ENCODE results near the gene CILP2.

CILP2 gene

DNA sequence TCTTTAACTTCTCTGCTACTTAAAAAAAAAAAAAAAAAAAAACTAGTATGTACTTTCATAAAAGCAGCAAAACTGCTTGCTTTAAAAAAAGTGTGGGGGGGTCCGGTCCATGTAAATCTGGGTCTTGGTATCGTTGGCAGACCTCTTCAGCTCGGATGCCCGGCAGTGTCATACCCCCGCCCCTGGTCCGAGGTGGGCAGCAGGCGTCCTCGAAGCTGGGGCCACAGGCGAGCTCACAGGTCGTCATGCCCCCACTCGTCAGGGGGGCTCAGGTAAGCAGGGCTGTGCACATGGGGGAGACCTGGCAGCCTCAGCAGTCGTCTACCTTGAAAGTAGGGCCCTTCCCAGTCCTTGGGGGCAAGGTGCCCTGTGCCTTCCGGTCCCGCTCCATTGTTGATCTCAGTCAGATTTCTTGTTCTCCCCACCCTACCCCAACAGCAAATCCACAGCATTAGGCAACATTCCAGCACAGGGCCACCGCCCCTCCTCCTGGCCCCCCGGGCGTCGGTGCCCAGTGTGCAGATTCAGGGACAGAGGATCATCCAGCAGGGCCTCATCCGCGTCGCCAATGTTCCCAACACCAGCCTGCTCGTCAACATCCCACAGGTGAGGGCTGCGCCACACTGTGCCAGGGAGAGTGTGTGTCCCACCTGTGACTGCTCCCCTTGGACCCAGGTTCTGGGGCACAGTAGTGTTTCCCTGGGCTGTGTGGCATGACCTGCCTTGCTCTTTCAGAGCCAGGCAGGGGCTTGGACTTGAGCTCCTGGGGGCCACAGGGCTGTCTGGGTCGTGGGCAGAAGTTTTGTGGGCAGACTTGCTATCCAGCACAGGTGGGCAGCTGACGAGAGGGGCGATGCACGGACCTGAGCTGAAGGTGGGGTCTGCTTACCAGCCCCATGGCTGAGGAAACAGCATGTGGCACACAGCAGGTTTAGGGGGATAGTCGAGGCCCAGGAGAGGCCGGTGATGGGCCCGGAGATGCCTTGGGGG, 42.2 kb upstream of the CILP2 start:
- H3K4me3 ChIP-seq (ENCODE audit: low read depth, low read length) = no peak overlapping the region
- no peaks in the 10 kb centered on the region for H3K36me3 ChIP-seq (ENCODE audit: insufficient read depth, low read length)
- H3K27me3 ChIP-seq (ENCODE audit: insufficient read depth, low read length) = no peaks in the 10 kb centered on the region
- no peak overlapping the region for H2AFZ ChIP-seq (ENCODE audit: low read length, unreplicated experiment)
- no peaks in the 10 kb centered on the region for H3K4me1 ChIP-seq (ENCODE audit: control insufficient read depth, insufficient read depth, low read length, unreplicated experiment)
- peaks cover 5% of the 10 kb centered on the region for H3K79me2 ChIP-seq (ENCODE audit: control insufficient read depth, insufficient read depth, low read length, unreplicated experiment)
- H3K27ac ChIP-seq (ENCODE audit: low read depth, low read length) = no peak overlapping the region

DNA sequence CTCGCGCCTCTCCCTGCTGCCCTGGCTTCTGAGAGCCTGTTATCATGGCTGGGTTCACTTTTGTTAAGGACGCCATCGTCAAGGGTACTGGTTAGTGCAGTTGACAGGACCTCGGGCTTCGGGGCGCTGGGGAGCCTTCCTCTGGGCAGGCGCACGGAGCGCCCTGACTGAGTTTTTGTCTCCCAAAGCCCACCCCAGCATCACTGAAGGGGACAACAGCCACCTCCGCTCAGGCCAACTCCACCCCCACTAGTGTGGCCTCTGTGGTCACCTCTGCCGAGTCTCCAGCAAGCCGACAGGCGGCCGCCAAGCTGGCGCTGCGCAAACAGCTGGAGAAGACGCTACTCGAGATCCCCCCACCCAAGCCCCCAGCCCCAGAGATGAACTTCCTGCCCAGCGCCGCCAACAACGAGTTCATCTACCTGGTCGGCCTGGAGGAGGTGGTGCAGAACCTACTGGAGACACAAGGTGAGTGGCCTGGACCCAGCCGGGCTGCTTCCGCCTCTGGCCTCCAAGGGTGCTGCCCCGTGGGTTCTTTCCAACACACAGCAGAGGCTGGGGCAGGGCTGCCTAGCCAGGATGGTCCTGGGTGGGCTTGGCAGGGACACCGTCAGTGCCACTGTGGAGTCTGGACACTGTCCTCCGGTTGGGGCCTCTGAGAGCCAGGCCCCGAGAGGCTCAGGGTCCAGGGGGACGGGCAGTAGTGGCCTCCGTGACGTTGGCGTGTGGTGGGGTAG, 39.6 kb upstream of the CILP2 start:
- no peaks in the 10 kb centered on the region for H3K4me1 ChIP-seq (ENCODE audit: control insufficient read depth, insufficient read depth, low read length, unreplicated experiment)
- H3K27ac ChIP-seq (ENCODE audit: low read depth, low read length) = no peak overlapping the region
- H2AFZ ChIP-seq (ENCODE audit: low read length, unreplicated experiment) = no peak overlapping the region
- no peaks in the 10 kb centered on the region for H3K27me3 ChIP-seq (ENCODE audit: insufficient read depth, low read length)
- no peaks in the 10 kb centered on the region for H3K36me3 ChIP-seq (ENCODE audit: insufficient read depth, low read length)
- no peak overlapping the region for H3K4me3 ChIP-seq (ENCODE audit: low read depth, low read length)
- no peaks in the 10 kb centered on the region for H3K79me2 ChIP-seq (ENCODE audit: control insufficient read depth, insufficient read depth, low read length, unreplicated experiment)

DNA sequence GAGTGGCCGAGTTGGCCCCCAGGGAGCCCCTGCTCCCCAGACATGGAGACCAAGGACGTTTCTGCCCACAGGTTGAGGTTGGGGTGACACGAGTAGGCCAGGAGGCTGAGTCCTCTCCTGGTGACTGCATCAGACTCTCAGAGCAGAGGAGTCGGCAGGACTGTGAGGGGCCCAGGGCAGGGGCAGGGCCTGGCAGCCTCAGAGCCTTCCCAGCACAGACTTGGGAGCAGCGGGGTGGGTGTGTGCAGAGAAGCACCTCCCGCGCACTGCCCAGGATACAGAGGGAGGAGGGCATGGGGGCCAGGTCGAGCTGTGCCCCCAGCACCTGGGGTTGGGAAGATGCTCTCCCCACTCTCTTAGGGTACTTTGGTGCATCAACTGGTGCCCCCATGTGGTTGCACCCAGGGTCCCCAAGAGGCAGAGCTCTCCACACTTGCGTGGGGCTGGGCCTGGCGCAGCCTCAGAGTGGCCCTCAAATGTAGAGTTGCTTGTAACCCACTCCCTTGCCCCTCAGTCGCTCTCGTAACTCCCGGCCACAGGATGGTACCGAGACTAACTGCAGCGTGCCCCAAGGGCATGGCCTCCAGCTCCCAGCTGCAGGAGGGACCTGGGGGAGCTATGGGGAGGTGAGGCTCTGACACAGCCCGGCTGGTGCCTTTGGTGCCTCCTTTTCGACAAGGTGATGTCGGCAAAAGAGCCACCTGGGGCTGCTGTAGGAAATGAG, 38.6 kb upstream of the CILP2 start:
- no peaks in the 10 kb centered on the region for H3K36me3 ChIP-seq (ENCODE audit: insufficient read depth, low read length)
- no peaks in the 10 kb centered on the region for H3K27me3 ChIP-seq (ENCODE audit: insufficient read depth, low read length)
- H3K27ac ChIP-seq (ENCODE audit: low read depth, low read length) = no peak overlapping the region
- no peaks in the 10 kb centered on the region for H3K4me1 ChIP-seq (ENCODE audit: control insufficient read depth, insufficient read depth, low read length, unreplicated experiment)
- no peaks in the 10 kb centered on the region for H3K79me2 ChIP-seq (ENCODE audit: control insufficient read depth, insufficient read depth, low read length, unreplicated experiment)
- H2AFZ ChIP-seq (ENCODE audit: low read length, unreplicated experiment) = no peak overlapping the region
- no peak overlapping the region for H3K4me3 ChIP-seq (ENCODE audit: low read depth, low read length)

DNA sequence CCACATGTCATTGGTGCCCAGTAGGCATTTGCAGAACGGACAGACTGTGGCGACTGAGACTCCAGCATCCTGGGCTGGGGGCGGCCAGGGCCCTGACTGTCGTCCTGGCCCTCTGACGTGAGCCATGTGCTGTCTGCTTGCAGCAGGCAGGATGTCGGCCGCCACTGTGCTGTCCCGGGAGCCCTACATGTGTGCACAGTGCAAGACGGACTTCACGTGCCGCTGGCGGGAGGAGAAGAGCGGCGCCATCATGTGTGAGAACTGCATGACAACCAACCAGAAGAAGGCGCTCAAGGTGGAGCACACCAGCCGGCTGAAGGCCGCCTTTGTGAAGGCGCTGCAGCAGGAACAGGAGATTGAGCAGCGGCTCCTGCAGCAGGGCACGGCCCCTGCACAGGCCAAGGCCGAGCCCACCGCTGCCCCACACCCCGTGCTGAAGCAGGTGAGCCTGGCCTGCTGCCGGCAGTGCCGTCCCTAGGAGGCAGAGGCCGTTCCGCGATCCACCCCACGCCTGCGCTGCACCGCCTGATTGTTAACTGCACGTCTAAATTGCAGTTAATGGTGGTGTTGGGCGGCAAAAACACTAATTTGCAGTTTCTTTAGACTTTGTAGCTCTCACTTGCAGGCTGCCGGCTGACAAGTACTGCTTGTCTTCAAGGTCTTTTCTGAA, 37.0 kb upstream of the CILP2 start:
- no peak overlapping the region for H3K27ac ChIP-seq (ENCODE audit: low read depth, low read length)
- H3K4me3 ChIP-seq (ENCODE audit: low read depth, low read length) = no peak overlapping the region
- H3K36me3 ChIP-seq (ENCODE audit: insufficient read depth, low read length) = no peaks in the 10 kb centered on the region
- H3K79me2 ChIP-seq (ENCODE audit: control insufficient read depth, insufficient read depth, low read length, unreplicated experiment) = no peaks in the 10 kb centered on the region
- H3K27me3 ChIP-seq (ENCODE audit: insufficient read depth, low read length) = no peaks in the 10 kb centered on the region
- no peaks in the 10 kb centered on the region for H3K4me1 ChIP-seq (ENCODE audit: control insufficient read depth, insufficient read depth, low read length, unreplicated experiment)
- H2AFZ ChIP-seq (ENCODE audit: low read length, unreplicated experiment) = no peak overlapping the region

DNA sequence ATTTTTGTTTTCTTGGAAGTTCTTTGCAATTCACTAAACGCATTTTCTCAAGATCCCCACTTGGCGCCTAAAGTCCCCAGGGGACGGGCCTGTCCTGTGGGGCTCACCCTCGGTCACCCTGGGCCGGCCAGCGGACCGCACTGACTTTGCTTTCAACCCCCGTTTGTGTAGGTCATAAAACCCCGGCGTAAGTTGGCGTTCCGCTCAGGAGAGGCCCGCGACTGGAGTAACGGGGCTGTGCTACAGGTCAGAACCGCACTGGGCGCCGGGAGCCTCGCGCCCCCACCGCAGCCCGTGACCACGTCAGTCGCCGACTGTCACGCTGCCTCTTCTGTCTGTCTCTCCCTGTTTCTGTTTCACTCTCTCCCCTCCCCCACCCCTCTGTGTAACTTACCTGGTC, 36.3 kb upstream of the CILP2 start:
- no peaks in the 10 kb centered on the region for H3K27me3 ChIP-seq (ENCODE audit: insufficient read depth, low read length)
- no peaks in the 10 kb centered on the region for H3K4me1 ChIP-seq (ENCODE audit: control insufficient read depth, insufficient read depth, low read length, unreplicated experiment)
- no peak overlapping the region for H3K4me3 ChIP-seq (ENCODE audit: low read depth, low read length)
- H3K27ac ChIP-seq (ENCODE audit: low read depth, low read length) = no peak overlapping the region
- no peaks in the 10 kb centered on the region for H3K79me2 ChIP-seq (ENCODE audit: control insufficient read depth, insufficient read depth, low read length, unreplicated experiment)
- no peak overlapping the region for H2AFZ ChIP-seq (ENCODE audit: low read length, unreplicated experiment)
- no peaks in the 10 kb centered on the region for H3K36me3 ChIP-seq (ENCODE audit: insufficient read depth, low read length)

DNA sequence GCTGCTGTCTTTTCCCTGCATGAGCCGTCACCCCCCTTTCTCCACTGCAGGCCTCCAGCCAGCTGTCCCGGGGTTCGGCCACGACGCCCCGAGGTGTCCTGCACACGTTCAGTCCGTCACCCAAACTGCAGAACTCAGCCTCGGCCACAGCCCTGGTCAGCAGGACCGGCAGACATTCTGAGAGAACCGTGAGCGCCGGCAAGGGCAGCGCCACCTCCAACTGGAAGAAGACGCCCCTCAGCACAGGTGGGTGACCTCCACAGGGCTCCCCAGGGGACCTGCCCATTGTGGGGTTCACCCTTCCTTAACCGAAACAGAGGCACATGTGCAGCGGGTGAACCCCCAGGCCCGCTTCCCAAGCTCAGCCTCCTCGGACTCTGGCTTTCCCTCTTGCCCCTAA, 35.8 kb upstream of the CILP2 start:
- H3K4me1 ChIP-seq (ENCODE audit: control insufficient read depth, insufficient read depth, low read length, unreplicated experiment) = no peaks in the 10 kb centered on the region
- no peak overlapping the region for H3K4me3 ChIP-seq (ENCODE audit: low read depth, low read length)
- no peaks in the 10 kb centered on the region for H3K36me3 ChIP-seq (ENCODE audit: insufficient read depth, low read length)
- H3K27me3 ChIP-seq (ENCODE audit: insufficient read depth, low read length) = no peaks in the 10 kb centered on the region
- no peaks in the 10 kb centered on the region for H3K79me2 ChIP-seq (ENCODE audit: control insufficient read depth, insufficient read depth, low read length, unreplicated experiment)
- no peak overlapping the region for H3K27ac ChIP-seq (ENCODE audit: low read depth, low read length)
- H2AFZ ChIP-seq (ENCODE audit: low read length, unreplicated experiment) = no peak overlapping the region

DNA sequence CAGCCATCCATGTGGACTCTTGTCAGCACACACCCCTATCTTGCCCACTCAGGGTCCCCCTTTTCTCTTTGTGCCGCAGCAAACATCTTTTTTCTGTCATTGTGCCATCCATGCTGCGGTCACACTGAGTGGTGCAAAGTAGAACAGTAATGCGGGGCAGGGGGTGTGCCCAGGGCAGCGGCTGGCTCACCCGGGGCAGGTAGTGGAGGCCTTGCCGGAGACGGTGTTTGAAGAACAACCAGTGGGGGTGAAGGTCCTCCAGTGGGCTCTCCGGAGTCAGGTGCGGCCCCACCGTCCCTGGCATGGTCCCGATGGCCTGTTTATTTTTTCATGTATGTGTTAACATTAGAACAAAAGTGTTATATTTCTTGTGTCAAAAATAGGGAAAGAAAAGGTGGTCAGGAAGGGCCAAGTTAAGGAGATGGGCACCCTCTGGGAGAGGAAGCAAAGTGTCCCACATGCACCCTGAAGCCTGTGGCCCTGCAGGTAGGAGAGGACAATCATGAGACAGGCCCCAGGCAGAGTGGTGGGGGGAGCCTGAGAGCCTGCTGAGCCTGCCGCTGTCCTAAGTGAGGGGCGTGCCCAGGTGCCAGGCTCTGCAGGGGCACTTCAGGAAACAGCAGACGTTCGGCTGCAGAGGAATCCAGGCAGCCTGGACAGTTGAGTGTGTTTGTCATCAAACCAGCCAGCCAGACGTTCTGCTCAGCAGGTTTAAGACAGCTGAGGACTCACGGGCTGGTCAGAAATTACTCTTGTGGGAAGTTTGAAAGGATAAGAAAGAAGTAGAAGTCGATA, 35.1 kb upstream of the CILP2 start:
- H3K4me3 ChIP-seq (ENCODE audit: low read depth, low read length) = no peak overlapping the region
- H2AFZ ChIP-seq (ENCODE audit: low read length, unreplicated experiment) = no peak overlapping the region
- H3K4me1 ChIP-seq (ENCODE audit: control insufficient read depth, insufficient read depth, low read length, unreplicated experiment) = no peaks in the 10 kb centered on the region
- no peaks in the 10 kb centered on the region for H3K36me3 ChIP-seq (ENCODE audit: insufficient read depth, low read length)
- H3K79me2 ChIP-seq (ENCODE audit: control insufficient read depth, insufficient read depth, low read length, unreplicated experiment) = no peaks in the 10 kb centered on the region
- H3K27ac ChIP-seq (ENCODE audit: low read depth, low read length) = no peak overlapping the region
- H3K27me3 ChIP-seq (ENCODE audit: insufficient read depth, low read length) = no peaks in the 10 kb centered on the region

DNA sequence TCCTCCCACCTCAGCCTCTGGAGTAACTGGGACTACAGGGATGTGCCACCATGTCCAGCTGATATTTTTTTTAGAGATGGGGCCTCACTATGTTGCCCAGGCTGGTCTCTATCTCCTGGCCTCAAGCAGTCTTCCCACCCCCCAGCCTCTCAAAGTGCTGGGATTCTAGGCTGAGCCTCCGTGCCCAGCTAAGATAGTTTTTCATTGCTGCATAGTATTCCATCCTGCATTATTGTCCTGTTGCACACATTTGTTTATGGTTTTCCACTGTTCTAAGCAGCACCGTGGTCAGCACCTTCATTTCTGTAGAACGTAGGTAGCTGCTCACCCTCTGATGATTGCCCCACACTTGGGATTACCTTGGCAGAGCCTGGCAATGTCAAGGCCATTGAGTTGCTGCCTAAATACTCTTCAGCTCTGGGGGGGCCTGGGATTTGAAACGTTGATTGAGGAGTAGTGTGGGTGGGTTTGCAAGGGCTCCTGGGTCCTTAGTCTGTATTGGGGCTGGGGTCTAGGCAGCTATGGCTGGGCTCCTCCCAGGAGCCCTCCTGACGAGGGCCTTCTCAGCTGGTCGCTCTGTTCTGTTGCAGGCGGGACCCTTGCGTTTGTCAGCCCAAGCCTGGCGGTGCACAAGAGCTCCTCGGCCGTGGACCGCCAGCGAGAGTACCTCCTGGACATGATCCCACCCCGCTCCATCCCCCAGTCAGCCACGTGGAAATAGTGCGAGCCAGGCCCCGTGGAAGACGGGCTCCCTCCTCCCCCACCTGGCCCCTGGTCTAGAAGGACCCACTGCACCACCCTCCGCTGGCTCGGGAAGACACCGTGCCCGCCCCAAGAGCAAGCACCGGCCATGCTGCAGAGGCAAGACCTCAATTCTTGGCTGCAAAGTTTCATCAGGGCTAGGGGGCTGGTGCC, 33.1 kb upstream of the CILP2 start:
- Histone ChIP-seq H3K36me3 (ENCODE audit: insufficient read depth, low read length) (no peaks in the 10 kb centered on the region), H3K4me3 (ENCODE audit: low read depth, low read length) (no peak overlapping the region), H3K27me3 (ENCODE audit: insufficient read depth, low read length) (no peaks in the 10 kb centered on the region), H3K27ac (ENCODE audit: low read depth, low read length) (no peak overlapping the region), H2AFZ (ENCODE audit: low read length, unreplicated experiment) (no peak overlapping the region), H3K4me1 (ENCODE audit: control insufficient read depth, insufficient read depth, low read length, unreplicated experiment) (no peaks in the 10 kb centered on the region), H3K79me2 (ENCODE audit: control insufficient read depth, insufficient read depth, low read length, unreplicated experiment) (no peaks in the 10 kb centered on the region)

DNA sequence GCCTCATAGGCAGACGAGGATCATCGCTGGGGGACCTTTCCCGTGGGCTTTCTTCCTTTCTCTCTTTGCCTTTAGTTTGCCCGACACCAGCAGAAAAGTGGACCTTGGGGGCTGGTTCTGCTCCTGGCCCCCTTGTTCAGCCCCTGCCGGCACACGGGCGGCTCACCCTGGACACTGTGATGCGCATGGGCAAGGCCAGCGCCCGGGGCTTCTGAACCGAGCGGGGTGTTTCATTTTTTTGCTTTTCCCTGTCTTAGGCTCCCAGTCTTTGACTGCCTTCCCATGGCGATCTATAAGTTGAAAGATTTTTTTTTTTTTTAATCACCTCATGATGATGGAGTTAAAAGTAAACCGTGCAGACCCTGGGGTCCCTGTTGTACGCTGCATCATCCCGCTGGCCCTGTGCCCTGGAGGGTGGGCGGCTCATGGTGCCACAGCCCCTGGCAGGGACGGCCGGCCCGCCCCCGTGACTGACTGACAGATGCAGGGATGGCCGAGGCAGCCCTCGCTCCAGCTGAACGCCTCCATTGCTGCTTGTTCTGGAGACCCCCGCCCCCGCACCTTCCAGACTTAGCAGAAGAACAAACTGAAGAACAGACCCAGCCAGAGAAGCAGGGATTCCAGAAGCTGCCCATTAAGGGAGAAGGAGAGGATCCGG, 32.3 kb upstream of the CILP2 start:
- no peaks in the 10 kb centered on the region for H3K27me3 ChIP-seq (ENCODE audit: insufficient read depth, low read length)
- no peaks in the 10 kb centered on the region for H3K4me1 ChIP-seq (ENCODE audit: control insufficient read depth, insufficient read depth, low read length, unreplicated experiment)
- H3K27ac ChIP-seq (ENCODE audit: low read depth, low read length) = no peak overlapping the region
- no peak overlapping the region for H3K4me3 ChIP-seq (ENCODE audit: low read depth, low read length)
- no peak overlapping the region for H2AFZ ChIP-seq (ENCODE audit: low read length, unreplicated experiment)
- no peaks in the 10 kb centered on the region for H3K36me3 ChIP-seq (ENCODE audit: insufficient read depth, low read length)
- no peaks in the 10 kb centered on the region for H3K79me2 ChIP-seq (ENCODE audit: control insufficient read depth, insufficient read depth, low read length, unreplicated experiment)
